ENCODE data around the gene SNRPD3.

GRCh38 chr22:24599514-24599913 lies 43.7 kb downstream of the SNRPD3 start:
- no peak for TF ChIP-seq REST (IDR thresholded peaks at IDR 0.05; ENCODE audit: insufficient read depth in 1 of 2, low read depth in 2 of 2, low read length in 2 of 2)
- TF ChIP-seq POLR2AphosphoS5 (IDR thresholded peaks at IDR 0.05; ENCODE audit: low read depth, low read length), result no peak
- no peak for TF ChIP-seq SIN3A (IDR thresholded peaks at IDR 0.05; ENCODE audit: borderline replicate concordance, insufficient read depth, low read length)
